ENCODE measurements around the gene HRAS. TPM values are rescaled to one million over a fixed set of nuclear protein-coding genes. Genes with fewer than 3 reads are reported as not detected.
"Not testable (repeated sequence)": the region's sequence is repeated elsewhere in the genome, so short reads cannot be mapped to it uniquely, and the experiment has no call there.

Gene HRAS
- total and polyA plus RNA-seq, 8 donors, result 10.4 to 130 (median 21.7) TPM

DNA sequence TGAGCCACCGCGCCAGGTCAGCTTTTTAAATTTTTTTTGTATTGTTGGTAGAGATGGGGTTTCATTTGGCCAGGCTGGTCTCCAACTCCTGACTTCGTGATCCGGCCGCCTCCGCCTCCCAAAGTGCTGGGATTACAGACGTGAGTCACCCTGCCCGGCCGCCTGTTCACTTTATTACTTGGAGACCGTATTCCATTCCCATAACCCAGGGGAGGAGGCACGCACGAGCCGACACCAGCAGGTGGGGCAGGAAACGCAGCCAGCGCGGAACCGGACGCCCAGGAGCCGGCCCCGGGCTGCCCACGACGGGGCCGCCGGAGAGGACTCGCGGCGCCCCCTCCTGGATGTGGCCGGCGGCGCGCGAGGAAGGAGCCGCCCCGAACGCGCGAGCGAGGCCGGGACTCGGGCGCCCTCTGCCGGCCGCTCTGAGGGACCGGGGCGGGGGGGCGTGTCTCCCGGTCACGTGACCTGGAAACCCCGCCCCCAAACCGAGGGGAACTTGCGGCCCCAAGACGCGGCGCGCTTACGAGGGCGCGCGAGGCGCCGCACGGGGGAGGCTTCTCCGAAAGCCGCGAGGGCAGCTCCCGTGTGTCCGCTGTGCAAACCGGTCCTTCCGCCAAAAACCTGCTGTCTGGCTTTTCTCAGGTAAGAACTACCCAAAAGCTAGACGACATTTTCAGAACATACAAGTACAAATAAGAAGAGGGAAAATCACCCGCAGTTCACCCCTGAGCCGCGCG, 16.7 kb downstream of the HRAS start:
- peak overlapping the region in 1 of 4 donors; percentile 14 for H3K4me3 ChIP-seq
- WGBS, 2 donors, result 7% methylated on average over 70 to 74 of the region's 74 CpGs
- no peaks in the 10 kb centered on the region for H3K9me3 ChIP-seq
- intact Hi-C loops (cut with DNase I), result no loop called here
- TF ChIP-seq, protein P1, sequence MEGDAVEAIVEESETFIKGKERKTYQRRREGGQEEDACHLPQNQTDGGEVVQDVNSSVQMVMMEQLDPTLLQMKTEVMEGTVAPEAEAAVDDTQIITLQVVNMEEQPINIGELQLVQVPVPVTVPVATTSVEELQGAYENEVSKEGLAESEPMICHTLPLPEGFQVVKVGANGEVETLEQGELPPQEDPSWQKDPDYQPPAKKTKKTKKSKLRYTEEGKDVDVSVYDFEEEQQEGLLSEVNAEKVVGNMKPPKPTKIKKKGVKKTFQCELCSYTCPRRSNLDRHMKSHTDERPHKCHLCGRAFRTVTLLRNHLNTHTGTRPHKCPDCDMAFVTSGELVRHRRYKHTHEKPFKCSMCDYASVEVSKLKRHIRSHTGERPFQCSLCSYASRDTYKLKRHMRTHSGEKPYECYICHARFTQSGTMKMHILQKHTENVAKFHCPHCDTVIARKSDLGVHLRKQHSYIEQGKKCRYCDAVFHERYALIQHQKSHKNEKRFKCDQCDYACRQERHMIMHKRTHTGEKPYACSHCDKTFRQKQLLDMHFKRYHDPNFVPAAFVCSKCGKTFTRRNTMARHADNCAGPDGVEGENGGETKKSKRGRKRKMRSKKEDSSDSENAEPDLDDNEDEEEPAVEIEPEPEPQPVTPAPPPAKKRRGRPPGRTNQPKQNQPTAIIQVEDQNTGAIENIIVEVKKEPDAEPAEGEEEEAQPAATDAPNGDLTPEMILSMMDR (IDR thresholded peaks at IDR 0.05), result peak; percentile 99 to 100 (median 100)
- peak overlapping the region; percentile 61 to 88 (median 64) for H3K27ac ChIP-seq
- ATAC-seq (peak; percentile 96 to 99 (median 98)), DNase-seq (peak; percentile 83 to 98 (median 95)), FAIRE-seq (no peak)
- no peaks in the 10 kb centered on the region for H3K36me3 ChIP-seq
- peaks cover 0 to 4% (median 0%) of the 10 kb centered on the region in 3 donors for H3K4me1 ChIP-seq
- H3K27me3 ChIP-seq, result no peaks in the 10 kb centered on the region

DNA sequence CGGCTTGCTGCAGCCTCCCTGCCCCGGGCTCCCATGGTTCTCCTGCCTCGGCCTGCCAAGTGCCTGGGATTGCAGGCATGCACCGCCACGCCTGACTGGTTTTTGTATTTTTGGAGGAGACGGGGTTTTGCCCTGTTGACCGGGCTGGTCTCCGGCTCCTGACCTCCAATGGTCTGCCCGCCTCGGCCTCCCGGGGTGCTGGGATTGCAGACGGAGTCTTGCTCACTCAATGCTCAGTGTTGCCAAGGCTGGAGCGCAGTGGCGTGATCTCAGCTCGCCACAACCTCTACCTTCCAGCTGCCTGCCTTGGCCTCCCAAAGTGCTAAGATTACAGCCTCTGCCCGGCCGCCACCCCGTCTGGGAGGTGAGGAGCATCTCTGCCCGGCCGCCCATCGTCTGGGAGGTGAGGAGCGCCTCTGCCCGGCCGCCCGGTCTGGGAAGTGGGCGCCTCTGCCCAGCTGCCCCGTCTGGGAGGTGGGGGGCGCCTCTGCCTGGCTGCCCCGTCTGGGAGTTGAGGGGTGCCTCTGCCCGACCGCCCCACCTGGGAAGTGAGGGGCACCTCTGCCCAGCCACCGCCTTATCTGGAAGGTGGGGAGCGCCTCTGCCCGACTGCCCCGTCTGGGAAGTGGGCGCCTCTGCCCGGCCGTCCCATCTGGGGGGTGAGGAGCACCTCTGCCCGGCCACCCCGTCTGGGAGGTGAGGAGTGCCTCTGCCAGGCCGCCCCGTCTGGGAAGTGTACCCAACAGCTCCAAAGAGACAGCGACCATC, 18.3 kb downstream of the HRAS start:
- peak in 2 of 6 donors; percentile 48 to 78 for DNase-seq

GRCh38 chr11:516400-516799, 19.0 kb downstream of the HRAS start:
- intact Hi-C loops (cut with DNase I), result no loop called here
- 94 to 98% methylated on average over 4 of the region's 4 CpGs for WGBS, 2 donors

More for the DNA sequence above, 18.3 kb downstream of the HRAS start:
- H3K27ac ChIP-seq; H3K4me1 ChIP-seq; FAIRE-seq; ATAC-seq; intact Hi-C loops (cut with DNase I); H3K9me3 ChIP-seq; H3K36me3 ChIP-seq; H3K27me3 ChIP-seq; H3K4me3 ChIP-seq: not testable (repeated sequence)
- WGBS, 2 donors, result 96 to 98% methylated on average over 40 to 43 of the region's 43 CpGs

GRCh38 chr11:515131-515530, 20.2 kb downstream of the HRAS start:
- 91 to 93% methylated on average over 6 of the region's 6 CpGs for WGBS, 2 donors
- no peaks in the 10 kb centered on the region for H3K27me3 ChIP-seq
- H3K4me3 ChIP-seq, result no peak overlapping the region
- H3K27ac ChIP-seq, result no peak overlapping the region
- intact Hi-C loops (cut with DNase I), result no loop called here
- DNase-seq, result no peak
- TF ChIP-seq, protein P1 (IDR thresholded peaks at IDR 0.05), result no peak
- H3K9me3 ChIP-seq, result no peaks in the 10 kb centered on the region
- no peaks in the 10 kb centered on the region for H3K36me3 ChIP-seq
- peaks cover 0 to 4% (median 0%) of the 10 kb centered on the region in 3 donors for H3K4me1 ChIP-seq
- FAIRE-seq, result no peak
- ATAC-seq, result no peak

More at GRCh38 chr11:516400-516799, 19.0 kb downstream of the HRAS start:
- H3K4me3 ChIP-seq, result no peak overlapping the region
- TF ChIP-seq, protein P1 (IDR thresholded peaks at IDR 0.05), result no peak
- FAIRE-seq (no peak), DNase-seq (no peak), ATAC-seq (no peak)
- H3K27ac ChIP-seq, result no peak overlapping the region
- peaks cover 0 to 4% (median 0%) of the 10 kb centered on the region in 3 donors for H3K4me1 ChIP-seq
- no peaks in the 10 kb centered on the region for H3K27me3 ChIP-seq
- H3K9me3 ChIP-seq, result no peaks in the 10 kb centered on the region
- H3K36me3 ChIP-seq, result no peaks in the 10 kb centered on the region

DNA sequence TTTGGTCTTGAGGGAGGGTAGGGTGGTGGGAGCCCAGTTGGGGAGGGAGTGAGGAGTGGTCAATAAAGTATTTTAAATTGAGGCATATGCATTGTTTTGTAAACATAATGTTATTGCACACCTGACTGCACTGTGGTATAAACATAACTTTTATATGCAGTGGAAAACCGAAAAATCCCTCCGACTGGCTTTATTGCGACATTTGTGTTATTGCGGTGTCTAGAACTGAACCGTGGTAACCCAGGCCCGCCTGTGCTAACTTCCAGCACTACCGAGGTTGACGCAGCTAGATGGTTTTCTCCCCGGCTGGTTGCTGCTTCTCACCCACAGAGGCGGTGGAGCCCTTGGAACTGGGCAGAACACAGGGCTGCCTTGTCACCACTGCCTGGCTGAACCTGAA, 20.8 kb downstream of the HRAS start:
- Histone ChIP-seq H3K4me1 (peaks cover 0 to 4% (median 0%) of the 10 kb centered on the region in 3 donors), H3K27me3 (no peaks in the 10 kb centered on the region), H3K4me3 (no peak overlapping the region), H3K36me3 (no peaks in the 10 kb centered on the region), H3K9me3 (no peaks in the 10 kb centered on the region), H3K27ac (no peak overlapping the region)
- DNase-seq, result no peak
- 89 to 94% methylated on average over 10 of the region's 10 CpGs for WGBS, 2 donors
- intact Hi-C loops (cut with DNase I), result no loop called here
- FAIRE-seq, result no peak
- no peak for ATAC-seq
- TF ChIP-seq, protein P1 (IDR thresholded peaks at IDR 0.05), result no peak

Measured in pancreas (tissue), 10 donors.